Measurements from ENCODE around the gene PGAP6.

DNA sequence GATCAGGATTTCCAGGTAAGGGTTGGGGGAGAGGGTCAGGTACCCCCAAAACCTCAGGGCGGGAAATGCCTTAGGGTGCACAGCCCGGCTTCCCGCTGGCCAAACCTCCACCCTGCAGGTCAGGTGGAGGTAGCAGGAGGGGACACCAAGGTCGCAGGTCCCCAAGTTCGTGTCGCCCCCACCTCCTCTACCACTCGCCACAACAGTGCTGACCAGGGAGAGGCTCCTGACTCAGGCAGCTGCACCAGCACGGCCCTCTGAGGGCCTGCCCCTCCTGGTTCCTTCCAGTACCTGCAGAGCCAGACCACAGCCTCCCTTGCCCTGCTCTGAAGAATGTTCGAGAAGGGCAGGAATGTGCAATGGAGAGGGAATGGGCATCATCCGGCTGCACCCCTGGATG, 15.3 kb downstream of the PGAP6 start:
- TF ChIP-seq EZH2 (IDR thresholded peaks at IDR 0.05) (no peak), POLR2AphosphoS5 (IDR thresholded peaks at IDR 0.05; ENCODE audit: borderline replicate concordance, low read depth, low read length) (no peak)
